Measurements from ENCODE around the gene ACER3.

GRCh38 chr11:77038029-77038824, 177.5 kb downstream of the ACER3 start:
- TF ChIP-seq POLR2A (IDR thresholded peaks at IDR 0.05) (no peak), CTCF (IDR thresholded peaks at IDR 0.05) (no peak)

Data from gastroesophageal sphincter (tissue), 3 donors.